ENCODE data around the gene GLIS1.
"Not testable (repeated sequence)": the region's sequence is repeated elsewhere in the genome, so short reads cannot be mapped to it uniquely, and the experiment has no call there.

GLIS1 gene

DNA sequence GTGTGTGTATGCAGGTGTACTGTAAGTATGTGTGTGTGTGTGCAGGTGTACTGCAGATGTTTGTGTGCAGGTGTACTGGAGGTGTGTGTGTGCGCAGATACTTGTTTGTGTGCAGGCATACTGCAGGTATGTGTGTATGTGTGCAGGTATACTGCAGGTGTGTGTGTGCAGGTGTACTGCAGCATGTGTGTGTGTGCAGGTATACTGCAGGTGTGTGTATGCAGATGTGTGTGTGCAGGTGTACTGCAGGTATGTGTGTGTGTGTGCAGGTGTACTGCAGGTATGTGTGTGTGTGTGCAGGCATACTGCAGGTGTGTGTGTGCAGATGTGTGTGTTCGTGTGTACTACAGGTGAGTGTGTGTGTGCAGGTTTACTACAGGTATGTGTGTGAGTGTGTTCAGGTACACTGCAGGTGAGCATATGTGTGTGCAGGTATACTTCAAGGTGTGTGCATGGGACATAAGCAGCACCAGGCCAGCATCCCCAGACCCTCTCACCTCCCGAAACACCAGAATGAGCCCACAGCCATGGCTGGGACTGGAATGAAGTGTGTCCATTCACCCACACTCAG lies 182.2 kb downstream of the GLIS1 start:
- no peak for FAIRE-seq

DNA sequence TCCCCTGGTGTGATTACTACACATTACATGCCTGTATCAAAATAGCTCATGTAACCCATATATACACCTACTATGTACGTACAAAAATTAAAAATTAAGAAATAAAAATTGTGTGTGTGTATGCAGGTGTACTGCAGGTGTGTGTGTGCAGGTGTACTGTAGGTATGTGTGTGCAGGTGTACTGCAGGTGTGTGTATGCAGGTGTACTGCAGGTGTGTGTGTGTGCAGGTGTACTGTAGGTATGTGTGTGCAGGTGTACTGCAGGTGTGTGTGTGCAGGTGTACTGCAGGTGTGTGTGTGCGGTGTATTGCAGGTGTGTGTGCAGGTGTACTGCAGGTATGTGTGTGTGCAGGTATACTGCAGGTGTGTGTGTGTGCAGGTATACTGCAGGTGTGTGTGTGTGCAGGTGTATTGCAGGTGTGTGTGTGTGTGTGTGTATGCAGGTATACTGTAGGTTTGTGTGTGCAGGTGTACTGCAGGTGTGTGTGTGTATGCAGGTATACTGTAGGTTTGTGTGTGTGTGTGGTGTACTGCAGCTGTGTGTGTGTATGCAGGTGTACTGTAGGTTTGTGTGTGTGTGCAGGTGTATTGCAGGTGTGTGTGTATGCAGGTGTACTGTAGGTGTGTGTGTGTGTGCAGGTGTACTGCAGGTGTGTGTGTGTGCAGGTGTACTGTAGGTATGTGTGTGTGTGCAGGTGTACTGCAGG lies 183.2 kb downstream of the GLIS1 start:
- not testable (repeated sequence) for FAIRE-seq

DNA sequence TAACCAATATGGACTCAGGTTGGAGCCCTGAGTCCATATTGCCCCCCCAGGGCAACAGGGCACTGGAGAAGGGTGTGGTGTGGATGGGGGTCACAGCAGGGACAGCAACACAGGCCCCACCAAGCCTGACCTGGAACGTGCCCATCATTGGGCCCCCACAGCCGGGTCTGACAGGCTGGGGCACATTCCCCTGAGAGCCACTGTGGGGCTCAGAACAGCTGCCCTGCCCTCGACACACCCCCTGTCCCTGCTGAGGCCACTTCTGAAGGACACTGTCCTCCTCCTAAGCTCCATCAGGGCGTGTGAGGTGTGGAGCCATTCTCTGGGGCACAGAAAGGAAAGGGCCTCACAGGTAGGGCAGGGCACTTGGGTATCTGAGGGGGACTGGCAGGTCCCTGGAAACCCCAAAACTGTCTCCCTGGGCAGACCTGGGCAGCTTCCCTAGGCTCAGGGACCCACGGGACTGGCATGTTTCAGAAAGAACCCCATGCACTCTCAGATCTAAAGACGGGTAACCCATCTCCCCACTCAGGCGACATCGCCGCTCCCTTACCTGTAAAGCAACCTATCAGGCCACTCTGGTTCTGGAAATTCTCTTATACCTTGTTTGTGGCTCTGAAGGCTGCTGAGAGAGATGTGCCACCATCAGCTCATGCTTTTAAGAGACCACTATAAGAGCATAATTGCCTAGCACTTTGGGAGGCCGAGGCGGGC lies 184.2 kb downstream of the GLIS1 start:
- FAIRE-seq, result no peak

DNA sequence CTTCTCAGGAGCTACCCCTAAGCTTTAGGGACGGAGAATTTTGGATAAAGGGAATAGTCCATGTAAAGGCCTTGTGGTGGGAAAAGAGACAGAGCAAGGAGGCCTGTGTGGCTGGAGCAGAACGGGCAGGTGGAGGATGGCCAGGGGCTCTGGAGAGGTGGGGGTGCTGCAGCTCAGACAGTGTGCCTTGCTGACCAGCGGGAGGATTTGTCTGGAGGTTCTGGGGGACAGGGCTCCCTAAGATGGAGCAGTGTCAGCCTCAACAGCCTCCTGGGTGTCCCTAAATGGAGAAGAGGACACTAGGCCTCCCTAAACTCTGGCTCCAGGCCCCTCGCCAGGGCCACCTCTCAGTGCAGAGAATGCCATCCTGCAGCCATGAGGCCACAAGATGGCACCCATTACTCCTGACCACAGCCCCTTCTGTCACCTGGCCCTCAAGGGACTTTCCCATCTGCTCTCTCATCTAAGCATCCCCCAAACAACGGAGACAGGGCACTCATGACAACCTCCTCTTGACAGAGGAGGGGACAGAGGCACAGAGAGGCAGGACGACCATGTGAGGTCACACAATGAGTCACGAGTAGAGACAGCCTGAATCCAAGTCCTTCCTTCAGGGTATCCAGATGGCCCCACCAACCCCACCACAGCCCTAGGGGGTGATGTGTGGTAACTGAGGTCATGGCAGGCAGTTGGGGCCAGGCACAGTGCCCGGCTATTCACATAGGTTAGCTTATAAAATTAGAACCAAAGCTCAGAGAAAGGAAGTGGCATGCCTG lies 185.0 kb downstream of the GLIS1 start:
- no peak for FAIRE-seq

DNA sequence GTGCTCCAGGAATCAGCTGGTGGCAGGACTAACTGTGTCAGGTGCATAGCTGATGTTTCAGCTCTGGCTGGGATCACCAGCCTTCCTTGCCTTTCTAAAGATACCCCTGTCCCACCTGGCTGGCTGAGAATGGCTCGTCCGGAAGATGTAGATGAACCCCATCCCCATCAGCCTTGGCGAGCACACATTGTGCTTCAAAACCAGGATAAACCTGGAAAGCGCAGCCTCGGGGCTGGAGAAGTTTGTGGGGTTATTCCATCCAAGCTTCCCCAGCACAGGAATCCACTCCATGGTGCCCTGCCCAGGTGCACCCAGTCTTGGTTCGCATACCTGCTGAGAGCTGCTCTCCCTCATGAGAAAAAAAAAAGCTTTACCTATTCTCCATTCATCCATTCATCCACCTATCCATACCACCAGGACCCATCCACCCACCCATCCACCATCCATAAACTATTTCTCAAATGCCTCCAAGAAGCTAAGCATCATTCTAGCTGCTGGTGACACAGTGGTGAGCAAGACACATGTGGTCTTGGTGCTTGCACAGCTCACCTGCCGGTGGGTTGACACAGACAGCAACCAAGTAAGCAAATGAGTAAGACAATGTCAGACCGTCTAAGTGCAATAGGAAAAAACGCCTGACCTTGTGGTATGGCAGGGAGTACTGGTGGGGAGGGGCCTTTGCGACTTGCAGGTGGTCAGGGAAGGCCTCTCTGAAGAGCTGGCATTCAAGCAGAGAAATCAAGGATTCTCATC lies 185.8 kb downstream of the GLIS1 start:
- FAIRE-seq, result no peak

DNA sequence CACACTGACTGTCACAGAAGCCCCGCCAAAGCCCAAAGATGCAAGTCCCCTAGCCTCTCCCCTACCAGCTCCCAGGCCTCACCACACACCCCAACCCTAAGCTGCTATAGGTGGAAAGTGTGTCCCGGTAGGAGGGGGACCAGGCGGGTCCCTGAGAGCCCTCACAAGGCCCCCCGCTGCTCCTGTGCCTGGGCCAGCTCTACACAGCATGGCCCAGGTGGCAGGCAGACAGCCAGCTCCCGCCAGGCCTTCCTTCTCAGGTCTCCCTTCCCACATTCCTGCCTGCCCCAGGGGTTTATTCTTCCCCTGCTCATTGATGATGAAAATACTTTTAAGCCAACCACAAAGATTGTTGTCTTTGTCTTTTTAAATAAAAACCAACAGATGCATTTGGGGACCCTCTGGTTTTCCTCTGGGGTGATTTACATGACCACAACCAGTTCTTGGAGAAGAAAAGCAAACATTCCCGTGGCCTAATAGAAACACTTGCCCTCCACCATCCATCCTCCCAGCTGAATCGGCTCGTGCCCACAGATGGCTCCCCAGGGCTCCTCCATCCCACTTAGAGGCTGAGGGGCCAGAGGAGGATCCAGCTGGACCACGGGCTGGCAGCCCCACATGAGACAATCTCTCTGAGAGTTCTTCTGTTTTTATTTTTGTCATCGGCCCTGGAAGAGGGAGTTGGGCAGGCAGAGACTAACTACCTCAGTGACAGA lies 186.7 kb downstream of the GLIS1 start:
- FAIRE-seq, result no peak

DNA sequence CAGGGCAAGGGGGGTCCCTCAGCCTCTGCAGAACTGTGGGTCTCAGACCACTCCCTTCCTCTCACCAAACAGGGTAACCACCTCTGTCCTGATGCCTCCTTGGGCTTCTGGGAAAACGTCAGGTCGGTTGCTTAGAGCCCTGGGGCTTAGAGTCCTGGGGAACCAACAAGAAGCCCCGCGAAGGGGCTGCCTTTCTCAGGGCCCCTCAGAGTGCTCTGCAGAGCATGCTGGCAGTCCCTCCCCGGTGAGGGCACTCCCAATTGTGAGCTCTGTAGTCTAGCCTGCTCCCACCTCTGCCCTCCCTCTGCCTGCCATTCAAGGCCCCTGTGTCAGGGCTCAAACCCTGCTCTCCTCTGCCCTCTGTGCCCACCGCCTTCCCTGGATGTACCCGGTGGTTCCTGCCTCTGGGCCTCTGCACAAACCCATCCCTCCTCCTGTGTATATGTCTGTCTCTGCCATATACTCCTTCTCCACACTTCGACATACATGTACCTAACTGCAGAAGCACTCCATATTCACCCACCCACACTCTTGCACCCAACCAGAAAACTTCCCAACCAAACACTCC lies 187.5 kb downstream of the GLIS1 start:
- FAIRE-seq, result no peak

DNA sequence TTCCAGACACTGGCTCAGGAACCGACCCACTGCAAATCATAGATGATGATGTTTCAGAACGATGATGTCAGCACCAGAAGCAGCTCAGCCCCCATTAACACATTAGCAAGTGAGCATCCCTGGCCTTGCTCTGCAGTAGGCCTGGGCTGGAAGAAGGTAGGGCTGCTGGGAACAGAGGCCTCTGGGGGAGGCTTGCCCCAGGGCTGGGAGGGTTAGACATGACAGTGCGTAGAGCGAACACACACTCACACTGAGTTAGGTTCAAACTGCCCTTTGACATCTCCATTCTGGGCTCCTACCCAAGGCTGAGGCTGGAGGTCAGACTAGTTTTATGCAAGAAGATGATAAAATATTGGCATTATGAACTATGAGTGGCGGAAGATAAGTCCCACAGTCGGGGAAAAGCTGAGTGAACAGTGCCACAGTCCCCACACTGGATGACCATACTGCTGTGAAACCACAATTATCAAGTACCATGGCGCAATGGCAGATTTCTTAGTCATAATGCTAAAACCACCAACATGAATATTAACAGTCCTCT lies 188.7 kb downstream of the GLIS1 start:
- FAIRE-seq, result no peak

DNA sequence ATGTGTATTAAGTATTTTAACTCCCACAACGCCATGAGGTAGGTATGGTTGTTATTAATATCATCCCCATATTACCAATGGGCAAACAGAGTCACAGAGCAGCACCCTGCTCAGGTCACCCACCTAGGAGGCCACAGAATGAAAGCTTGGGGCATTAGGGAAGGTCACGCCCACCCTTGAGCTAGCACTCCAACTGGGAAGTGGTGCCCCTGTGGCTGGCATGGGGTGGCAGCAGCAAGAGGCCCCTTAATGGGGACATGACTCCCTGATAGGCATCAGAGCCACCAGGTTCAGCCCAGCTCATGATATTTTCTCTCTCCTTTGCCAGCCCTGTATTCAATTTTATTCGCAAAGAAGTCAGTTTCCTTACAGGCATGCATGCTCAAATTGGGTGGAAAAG lies 189.2 kb downstream of the GLIS1 start:
- FAIRE-seq, result no peak

DNA sequence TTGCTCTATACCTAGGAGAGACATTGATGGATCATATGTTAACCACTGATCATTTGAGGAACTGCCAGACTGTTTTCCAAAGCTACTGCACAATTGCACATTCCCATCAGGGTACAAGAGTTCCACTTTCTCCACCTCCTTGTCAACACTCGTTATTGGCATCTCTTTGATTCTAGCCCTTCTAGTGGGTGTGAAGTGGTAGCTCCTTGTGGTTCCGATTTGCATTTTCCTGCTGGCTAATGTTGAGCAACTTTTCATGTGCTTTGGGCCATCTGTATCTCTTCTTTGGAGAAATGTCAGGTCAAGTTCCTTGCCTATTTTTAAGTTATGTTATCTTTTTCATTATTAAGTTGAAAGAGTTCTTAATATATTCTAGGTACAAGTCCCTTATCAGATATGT lies 189.7 kb downstream of the GLIS1 start:
- no peak for FAIRE-seq

DNA sequence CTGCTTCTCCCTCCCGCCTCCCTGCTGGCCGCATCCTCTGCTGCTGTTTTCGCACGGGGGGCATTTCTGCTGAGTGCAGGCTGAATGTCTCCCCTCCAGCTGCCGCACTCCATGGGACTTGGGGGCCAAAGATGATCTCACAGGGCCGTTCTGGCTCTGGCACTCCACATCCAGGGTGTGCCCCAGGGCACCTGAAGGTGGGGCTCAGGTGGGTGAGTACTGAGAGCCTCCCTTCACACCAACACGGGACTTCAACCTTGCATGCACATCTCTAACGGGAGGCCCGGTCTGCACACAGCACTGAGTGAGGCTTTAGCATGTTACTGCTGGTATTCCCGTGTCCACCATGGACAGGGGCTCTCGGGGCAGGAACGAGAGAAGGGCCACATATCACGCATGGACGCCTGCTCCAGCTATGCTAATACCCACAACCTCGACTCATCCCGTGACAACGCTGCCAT lies 190.9 kb downstream of the GLIS1 start:
- FAIRE-seq, result no peak

DNA sequence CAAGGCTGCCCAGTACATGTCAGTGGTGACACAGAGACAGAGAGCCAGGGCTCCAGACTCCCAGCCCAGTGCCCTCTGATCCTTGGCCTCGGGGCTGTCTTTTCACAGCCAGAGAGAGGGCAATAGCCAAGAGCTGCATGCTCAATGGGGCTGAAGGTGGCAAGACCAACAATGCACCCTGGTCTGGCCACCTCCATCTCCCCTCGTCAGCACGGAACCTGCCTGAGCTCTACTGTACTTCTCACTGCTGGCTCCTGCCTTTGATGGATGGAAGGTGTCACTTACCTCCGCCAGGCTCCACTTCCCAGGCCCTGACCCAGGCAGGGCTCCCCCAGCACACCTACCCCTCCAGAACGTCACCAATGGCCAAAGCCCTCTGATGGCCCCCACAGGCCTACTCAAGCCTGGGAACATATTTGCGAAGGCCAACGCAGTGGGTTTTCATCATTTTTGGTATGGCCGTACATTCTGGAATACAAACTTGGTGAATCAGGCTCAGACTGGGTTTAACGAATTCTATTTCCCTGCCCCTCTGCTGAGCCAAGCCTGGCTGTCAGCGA lies 191.7 kb downstream of the GLIS1 start:
- no peak for FAIRE-seq

DNA sequence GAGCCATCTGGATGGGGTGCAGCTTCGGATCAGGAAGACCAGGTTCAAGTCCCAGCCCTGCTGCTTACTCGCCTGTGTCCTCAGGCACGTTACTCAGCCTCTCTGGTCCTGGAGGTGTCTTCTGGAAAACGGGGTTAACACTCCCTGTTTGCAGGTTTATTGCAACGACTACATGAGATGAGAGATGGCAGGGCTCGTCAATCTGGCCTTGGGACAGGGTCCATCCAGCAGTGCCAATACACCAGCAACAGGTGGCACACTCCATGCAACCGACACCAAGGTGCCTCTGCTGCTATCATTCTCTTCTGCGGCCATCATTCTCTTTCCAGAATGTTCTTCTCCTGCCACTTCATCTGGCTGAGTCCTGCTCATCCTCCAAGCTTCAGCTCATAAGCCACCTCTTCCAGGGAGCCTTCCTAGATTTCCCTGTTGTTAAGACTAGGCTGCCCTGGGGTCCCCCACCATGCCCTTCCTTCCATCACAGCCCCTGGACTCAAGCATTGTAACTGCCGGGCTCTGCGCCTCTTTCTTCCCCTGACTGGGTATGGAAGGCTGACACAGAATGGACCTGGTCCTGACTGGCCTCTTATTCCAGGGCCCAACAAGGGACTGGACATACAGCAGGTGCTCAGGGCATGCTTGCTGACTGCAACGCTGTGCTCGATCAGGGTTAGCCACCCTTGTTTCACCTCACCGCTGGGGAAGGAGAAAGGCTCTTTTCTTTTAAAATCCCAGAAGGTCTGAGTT lies 192.4 kb downstream of the GLIS1 start:
- no peak for FAIRE-seq

DNA sequence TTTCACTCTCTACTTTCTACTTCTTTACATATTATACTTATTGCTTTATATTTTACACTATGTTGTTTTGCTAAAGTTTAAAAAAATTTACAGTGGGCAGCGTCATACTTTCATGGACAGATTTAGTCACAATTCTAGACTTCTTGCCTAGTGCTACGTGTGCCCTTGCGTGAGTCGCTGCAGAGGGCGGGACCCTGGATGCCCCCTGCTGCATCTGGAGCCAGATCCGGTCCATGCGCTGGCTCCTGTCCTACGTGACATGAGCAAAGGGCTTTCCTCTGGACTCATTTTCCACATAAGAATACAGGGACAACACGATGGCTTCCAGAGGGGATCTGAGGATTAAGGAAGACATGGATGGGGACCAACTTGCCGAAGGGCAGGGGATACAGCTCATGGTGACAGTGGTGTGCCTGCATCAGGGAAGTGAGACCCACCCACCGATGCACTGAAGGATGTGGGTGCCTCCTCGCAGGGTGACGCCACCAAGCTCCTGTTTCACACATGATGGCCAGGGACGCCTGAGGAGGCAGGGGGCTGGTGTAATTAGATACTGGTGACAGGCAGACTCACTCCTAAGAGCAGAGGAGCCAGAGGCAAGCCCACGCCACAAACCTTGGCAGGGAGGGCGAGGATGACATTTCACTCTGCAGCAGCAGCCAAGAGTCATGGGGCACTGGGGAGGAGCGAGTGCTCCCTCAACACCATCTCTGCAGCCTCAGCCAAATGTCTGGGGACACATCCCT lies 193.1 kb downstream of the GLIS1 start:
- FAIRE-seq, result no peak

DNA sequence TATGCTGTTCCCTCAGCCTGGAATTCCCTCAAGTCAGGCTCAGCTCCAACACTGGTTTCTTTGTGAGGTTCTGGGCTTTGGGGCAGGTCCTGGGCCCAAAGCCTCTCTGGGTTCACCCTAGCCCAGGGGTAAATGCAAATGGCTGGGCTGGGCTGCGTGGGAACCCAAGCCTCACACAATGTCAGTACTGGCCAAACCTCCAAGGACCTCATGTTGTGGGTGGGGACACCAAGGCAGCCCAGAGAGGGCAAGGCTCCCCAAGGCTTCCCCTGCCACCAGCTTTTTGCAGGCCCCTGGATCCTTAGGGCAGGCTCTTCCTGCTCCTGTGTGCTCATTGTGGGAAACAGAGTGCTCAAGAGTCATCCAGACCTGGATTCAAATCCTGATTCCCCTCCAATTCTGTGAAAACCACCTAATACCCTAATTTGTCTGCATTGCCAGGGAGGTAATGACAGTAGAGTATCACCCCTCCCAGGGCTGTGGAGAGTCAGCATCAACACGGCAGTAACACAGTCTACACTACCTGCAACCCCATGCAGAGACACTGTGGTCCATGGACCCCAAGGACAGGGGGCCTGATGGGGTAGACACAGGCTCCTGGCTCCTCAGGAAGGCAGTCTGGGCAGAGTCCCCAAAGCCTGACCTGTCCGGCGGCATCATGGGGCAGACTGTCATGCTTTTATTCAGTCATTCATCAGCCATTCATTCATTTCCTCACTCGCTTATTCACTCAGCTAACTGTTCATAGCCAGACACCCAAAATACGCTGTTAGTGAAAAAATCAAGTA lies 194.0 kb downstream of the GLIS1 start:
- FAIRE-seq, result no peak

DNA sequence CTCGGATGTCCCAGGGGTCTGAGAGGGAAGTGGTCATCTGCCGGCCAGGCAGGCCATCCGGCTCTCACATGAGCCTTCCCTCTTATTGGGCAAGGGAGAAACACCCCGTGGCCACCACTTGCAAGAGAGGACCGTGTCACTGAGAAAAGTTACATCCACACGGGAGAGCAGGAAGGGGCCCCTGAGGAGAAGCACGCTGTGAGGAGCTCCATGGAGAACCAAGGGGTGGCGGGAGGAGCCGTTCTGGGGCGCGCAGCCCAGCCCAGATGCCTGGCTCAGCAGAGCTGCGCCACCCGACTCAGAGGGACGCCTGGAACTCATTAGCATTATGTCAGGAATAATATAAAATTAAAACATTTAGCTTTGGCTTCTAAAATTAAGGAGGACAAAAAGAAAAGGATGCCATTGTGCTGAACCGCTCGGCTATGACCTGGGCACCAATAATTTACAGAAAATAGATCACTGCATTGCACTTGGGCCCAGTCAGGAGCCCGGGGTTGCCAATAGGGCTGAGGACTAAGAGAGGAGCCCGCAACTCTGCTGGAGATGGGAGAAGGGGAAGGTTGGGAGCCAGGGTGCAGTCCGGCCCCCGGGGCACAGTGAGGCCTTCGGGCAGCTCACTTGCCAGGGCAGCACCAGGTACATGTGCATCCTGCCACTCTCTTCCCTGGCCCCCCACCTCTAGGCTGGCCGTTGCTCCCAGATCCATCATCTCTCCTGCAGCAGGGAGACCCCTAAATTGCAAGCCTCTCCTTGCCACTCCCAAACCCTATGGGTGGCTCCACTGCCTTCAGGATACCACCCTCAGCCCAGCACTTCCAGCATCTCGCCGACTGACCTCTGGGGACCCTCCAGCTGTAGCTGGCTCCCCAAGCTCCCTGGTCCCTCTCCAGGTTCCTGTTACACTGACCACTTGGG lies 194.9 kb downstream of the GLIS1 start:
- FAIRE-seq, result no peak

DNA sequence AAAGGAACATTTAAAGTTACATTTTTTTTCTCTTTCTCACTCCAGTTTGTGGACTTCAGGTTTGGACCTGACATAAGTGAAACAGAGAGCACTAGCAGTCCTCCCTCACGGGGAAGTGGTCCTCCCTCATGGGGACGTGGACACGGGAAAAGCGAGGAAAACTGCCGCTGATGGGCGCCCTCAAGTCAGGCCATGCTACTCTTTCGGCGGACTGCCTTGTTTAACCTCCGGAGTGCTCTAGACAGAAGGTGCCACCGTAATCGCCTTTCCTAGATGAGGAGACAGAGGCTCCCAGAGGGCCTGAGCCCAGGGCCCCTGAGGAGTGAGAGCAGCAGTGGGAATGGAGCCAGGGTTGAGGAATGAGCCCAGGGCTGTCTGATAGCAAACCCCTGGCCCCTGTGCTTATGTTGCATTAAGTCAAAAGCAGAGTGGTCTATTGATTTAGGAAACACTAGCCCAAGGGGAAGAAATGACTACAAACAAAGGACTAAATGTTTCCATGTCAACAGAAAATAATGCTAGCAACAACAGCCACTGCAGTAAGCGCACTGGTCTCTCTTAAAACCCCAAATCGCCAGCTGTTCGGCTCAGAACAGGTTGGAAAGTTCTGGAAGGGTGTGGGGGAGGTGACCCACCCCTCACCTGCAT lies 195.7 kb downstream of the GLIS1 start:
- FAIRE-seq, result no peak
